ENCODE results near the gene KIFC3.

The KIFC3 gene, protein sequence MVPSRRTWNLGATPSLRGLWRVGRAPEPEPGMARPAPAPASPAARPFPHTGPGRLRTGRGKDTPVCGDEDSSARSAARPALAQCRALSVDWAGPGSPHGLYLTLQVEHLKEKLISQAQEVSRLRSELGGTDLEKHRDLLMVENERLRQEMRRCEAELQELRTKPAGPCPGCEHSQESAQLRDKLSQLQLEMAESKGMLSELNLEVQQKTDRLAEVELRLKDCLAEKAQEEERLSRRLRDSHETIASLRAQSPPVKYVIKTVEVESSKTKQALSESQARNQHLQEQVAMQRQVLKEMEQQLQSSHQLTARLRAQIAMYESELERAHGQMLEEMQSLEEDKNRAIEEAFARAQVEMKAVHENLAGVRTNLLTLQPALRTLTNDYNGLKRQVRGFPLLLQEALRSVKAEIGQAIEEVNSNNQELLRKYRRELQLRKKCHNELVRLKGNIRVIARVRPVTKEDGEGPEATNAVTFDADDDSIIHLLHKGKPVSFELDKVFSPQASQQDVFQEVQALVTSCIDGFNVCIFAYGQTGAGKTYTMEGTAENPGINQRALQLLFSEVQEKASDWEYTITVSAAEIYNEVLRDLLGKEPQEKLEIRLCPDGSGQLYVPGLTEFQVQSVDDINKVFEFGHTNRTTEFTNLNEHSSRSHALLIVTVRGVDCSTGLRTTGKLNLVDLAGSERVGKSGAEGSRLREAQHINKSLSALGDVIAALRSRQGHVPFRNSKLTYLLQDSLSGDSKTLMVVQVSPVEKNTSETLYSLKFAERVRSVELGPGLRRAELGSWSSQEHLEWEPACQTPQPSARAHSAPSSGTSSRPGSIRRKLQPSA

DNA sequence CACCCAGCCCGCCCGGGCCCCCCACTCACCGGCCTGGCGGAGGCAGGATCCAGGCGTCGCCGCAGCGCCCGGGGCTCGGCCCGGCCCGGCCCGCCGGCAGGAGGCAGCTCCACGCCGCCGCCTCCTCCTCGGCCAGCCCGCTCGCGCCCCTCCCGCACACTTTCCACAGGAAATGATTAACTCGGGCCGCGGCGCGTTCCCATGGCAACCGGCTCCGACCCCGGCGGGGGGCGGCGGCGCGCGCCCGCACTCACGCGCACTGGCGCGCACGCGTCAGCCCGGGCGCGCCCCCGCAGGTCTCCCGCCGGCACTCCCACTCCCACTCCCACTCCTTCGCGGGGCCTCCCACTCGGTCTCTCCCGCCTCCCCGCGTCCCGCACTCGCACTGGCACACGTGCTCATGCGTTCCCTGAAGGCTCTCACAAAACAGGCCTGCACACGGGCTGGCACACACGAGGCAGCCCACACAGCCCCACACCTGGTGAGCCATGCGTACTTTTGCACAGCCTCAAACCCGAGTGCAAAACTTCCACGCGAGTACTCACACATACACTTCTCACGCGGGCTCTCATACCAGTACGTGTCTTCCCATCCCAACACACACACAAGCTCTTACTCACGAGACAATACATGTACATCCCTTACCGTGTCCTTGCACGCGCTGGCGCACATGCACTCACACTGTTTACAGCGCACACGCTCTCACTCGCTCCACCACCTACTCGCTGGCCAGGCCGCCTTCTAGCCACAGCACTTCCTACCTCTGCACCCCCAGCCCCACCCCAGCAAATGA lies at the start of gene KIFC3:
Gene KIFC3 (minus strand): TSS at position 151 of the 793 bp plus-strand sequence. CDS start 4,248 bp downstream, outside the sequence.
- CTCF ChIA-PET = interaction anchor here (2.7 kb wide), 1 partner anchor 61 kb away, joined by 13 read pairs; no protein-coding TSS in a partner anchor
- Histone ChIP-seq H3K27ac (ENCODE audit: extremely low read depth, low read depth, low read length) (peak within 1 kb of the TSS; percentile 50; the same call in 1 of the 2 replicates), H3K36me3 (ENCODE audit: control insufficient read depth in 2 of 2, insufficient read depth in 1 of 2, low read length in 2 of 2) (peaks cover 0 to under 1% of the 10 kb centered on the region in 2 experiments; a peak in 1 of 3 replicates), H3K4me3 (ENCODE audit: low read depth, low read length) (peak within 1 kb of the TSS; percentile 49), H3K4me1 (ENCODE audit: control insufficient read depth, insufficient read depth, low read length) (peaks cover 8% of the 10 kb centered on the region), H3K9me3 (ENCODE audit: control insufficient read depth, insufficient read depth, low read depth, low read length) (no peaks in the 10 kb centered on the region)
- POLR2A ChIA-PET = no interaction called here
- TF ChIP-seq ZNF2 (tag by site-specific recombination; IDR thresholded peaks at IDR 0.05) (peak; percentile 66; the same call in 1 of the 2 replicates), SP7 (tag by site-specific recombination; IDR thresholded peaks at IDR 0.05) (0 out of 2 replicates have a peak, but pooled peaks have one; percentile 27), ZNF596 (tag by site-specific recombination; IDR thresholded peaks at IDR 0.05) (peak; percentile 16; the same call in 1 of the 2 replicates), ZNF777 (tag by site-specific recombination; IDR thresholded peaks at IDR 0.05; ENCODE audit: borderline replicate concordance) (peak; percentile 50; the same call in 1 of the 2 replicates), WT1 (tag by site-specific recombination; IDR thresholded peaks at IDR 0.05) (peak; percentile 39; the same call in 1 of the 2 replicates), ZFHX2 (tag by site-specific recombination; conservative IDR thresholded peaks at IDR 0.05) (peak; percentile 97), KLF9 (tag by site-specific recombination; IDR thresholded peaks at IDR 0.05; ENCODE audit: low read depth) (peak; percentile 78), SP3 (tag by site-specific recombination; IDR thresholded peaks at IDR 0.05) (peak; percentile 44; the same call in 1 of the 2 replicates), ZXDB (tag by site-specific recombination; IDR thresholded peaks at IDR 0.05) (peak; percentile 62), ZNF394 (tag by site-specific recombination; IDR thresholded peaks at IDR 0.05; ENCODE audit: borderline replicate concordance) (no peak), ZNF214 (tag by site-specific recombination; IDR thresholded peaks at IDR 0.05; ENCODE audit: borderline replicate concordance) (no peak), ZNF571 (tag by site-specific recombination; IDR thresholded peaks at IDR 0.05) (no peak), ZNF157 (tag by site-specific recombination; IDR thresholded peaks at IDR 0.05) (0 out of 2 replicates have a peak, but pooled peaks have one; percentile 15), ZBTB48 (tag by site-specific recombination; IDR thresholded peaks at IDR 0.05) (peak; percentile 59; the same call in 1 of the 2 replicates), ZNF354C (tag by site-specific recombination; IDR thresholded peaks at IDR 0.05; ENCODE audit: borderline replicate concordance, low read depth) (no peak)
- TF ChIP-seq, protein P1, sequence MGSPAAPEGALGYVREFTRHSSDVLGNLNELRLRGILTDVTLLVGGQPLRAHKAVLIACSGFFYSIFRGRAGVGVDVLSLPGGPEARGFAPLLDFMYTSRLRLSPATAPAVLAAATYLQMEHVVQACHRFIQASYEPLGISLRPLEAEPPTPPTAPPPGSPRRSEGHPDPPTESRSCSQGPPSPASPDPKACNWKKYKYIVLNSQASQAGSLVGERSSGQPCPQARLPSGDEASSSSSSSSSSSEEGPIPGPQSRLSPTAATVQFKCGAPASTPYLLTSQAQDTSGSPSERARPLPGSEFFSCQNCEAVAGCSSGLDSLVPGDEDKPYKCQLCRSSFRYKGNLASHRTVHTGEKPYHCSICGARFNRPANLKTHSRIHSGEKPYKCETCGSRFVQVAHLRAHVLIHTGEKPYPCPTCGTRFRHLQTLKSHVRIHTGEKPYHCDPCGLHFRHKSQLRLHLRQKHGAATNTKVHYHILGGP (tag by site-specific recombination; IDR thresholded peaks at IDR 0.05) = no peak
- TF ChIP-seq, protein P2, sequence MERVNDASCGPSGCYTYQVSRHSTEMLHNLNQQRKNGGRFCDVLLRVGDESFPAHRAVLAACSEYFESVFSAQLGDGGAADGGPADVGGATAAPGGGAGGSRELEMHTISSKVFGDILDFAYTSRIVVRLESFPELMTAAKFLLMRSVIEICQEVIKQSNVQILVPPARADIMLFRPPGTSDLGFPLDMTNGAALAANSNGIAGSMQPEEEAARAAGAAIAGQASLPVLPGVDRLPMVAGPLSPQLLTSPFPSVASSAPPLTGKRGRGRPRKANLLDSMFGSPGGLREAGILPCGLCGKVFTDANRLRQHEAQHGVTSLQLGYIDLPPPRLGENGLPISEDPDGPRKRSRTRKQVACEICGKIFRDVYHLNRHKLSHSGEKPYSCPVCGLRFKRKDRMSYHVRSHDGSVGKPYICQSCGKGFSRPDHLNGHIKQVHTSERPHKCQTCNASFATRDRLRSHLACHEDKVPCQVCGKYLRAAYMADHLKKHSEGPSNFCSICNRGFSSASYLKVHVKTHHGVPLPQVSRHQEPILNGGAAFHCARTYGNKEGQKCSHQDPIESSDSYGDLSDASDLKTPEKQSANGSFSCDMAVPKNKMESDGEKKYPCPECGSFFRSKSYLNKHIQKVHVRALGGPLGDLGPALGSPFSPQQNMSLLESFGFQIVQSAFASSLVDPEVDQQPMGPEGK (tag by site-specific recombination; IDR thresholded peaks at IDR 0.05) = peak; percentile 23; the same call in 1 of the 2 replicates
- TF ChIP-seq, protein P3, sequence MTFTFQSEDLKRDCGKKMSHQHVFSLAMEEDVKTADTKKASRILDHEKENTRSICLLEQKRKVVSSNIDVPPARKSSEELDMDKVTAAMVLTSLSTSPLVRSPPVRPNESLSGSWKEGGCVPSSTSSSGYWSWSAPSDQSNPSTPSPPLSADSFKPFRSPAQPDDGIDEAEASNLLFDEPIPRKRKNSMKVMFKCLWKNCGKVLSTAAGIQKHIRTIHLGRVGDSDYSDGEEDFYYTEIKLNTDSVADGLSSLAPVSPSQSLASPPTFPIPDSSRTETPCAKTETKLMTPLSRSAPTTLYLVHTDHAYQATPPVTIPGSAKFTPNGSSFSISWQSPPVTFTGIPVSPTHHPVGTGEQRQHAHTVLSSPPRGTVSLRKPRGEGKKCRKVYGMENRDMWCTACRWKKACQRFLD (tag by site-specific recombination; IDR thresholded peaks at IDR 0.05) = no peak
- TF ChIP-seq, protein P4, sequence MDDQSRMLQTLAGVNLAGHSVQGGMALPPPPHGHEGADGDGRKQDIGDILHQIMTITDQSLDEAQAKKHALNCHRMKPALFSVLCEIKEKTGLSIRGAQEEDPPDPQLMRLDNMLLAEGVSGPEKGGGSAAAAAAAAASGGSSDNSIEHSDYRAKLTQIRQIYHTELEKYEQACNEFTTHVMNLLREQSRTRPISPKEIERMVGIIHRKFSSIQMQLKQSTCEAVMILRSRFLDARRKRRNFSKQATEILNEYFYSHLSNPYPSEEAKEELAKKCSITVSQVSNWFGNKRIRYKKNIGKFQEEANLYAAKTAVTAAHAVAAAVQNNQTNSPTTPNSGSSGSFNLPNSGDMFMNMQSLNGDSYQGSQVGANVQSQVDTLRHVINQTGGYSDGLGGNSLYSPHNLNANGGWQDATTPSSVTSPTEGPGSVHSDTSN (CRISPR knock-in tag; IDR thresholded peaks at IDR 0.05) = peak; percentile 34; the same call in 1 of the 2 replicates
- TF ChIP-seq, protein P5, sequence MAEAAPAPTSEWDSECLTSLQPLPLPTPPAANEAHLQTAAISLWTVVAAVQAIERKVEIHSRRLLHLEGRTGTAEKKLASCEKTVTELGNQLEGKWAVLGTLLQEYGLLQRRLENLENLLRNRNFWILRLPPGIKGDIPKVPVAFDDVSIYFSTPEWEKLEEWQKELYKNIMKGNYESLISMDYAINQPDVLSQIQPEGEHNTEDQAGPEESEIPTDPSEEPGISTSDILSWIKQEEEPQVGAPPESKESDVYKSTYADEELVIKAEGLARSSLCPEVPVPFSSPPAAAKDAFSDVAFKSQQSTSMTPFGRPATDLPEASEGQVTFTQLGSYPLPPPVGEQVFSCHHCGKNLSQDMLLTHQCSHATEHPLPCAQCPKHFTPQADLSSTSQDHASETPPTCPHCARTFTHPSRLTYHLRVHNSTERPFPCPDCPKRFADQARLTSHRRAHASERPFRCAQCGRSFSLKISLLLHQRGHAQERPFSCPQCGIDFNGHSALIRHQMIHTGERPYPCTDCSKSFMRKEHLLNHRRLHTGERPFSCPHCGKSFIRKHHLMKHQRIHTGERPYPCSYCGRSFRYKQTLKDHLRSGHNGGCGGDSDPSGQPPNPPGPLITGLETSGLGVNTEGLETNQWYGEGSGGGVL (tag by site-specific recombination; IDR thresholded peaks at IDR 0.05) = peak; percentile 44; the same call in 1 of the 2 replicates
- TF ChIP-seq, protein P6, sequence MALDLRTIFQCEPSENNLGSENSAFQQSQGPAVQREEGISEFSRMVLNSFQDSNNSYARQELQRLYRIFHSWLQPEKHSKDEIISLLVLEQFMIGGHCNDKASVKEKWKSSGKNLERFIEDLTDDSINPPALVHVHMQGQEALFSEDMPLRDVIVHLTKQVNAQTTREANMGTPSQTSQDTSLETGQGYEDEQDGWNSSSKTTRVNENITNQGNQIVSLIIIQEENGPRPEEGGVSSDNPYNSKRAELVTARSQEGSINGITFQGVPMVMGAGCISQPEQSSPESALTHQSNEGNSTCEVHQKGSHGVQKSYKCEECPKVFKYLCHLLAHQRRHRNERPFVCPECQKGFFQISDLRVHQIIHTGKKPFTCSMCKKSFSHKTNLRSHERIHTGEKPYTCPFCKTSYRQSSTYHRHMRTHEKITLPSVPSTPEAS (tag by site-specific recombination; IDR thresholded peaks at IDR 0.05) = no peak
- TF ChIP-seq, protein P7, sequence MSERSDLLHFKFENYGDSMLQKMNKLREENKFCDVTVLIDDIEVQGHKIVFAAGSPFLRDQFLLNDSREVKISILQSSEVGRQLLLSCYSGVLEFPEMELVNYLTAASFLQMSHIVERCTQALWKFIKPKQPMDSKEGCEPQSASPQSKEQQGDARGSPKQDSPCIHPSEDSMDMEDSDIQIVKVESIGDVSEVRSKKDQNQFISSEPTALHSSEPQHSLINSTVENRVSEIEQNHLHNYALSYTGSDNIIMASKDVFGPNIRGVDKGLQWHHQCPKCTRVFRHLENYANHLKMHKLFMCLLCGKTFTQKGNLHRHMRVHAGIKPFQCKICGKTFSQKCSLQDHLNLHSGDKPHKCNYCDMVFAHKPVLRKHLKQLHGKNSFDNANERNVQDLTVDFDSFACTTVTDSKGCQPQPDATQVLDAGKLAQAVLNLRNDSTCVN (tag by site-specific recombination; optimal IDR thresholded peaks at IDR 0.05) = peak; percentile 76
